GM18909 (cell line): ENCODE data around the gene RALGAPA2.

Experiments used
- ATAC-seq: cut with Tn5 transposase; IDR thresholded peaks from one replicate; pipeline ENCODE4 v1.9.1; 2021; ENCODE audit warnings: mild to moderate bottlenecking; ENCODE audit not compliant: unreplicated experiment, poor library complexity

RALGAPA2 gene

GRCh38 chr20:20483328-20483727 is 229.1 kb downstream of the RALGAPA2 start:
- ATAC-seq: no peak

GRCh38 chr20:20482453-20482852 is 230.0 kb downstream of the RALGAPA2 start:
- no peak for ATAC-seq

GRCh38 chr20:20480689-20481088 is 231.8 kb downstream of the RALGAPA2 start:
- no peak for ATAC-seq

GRCh38 chr20:20480126-20480525 is 232.3 kb downstream of the RALGAPA2 start:
- ATAC-seq: no peak

GRCh38 chr20:20477444-20478041 is 234.9 kb downstream of the RALGAPA2 start:
- ATAC-seq: no peak

GRCh38 chr20:20476504-20476903 is 235.9 kb downstream of the RALGAPA2 start:
- no peak for ATAC-seq

- ATAC-seq: no peak
Observed at GRCh38 chr20:20473657-20474056, 238.8 kb downstream of the RALGAPA2 start.

- ATAC-seq: no peak
Observed at GRCh38 chr20:20472684-20473274, 239.7 kb downstream of the RALGAPA2 start.

- peak; percentile 88 for ATAC-seq
Observed at GRCh38 chr20:20466341-20466879, 246.0 kb downstream of the RALGAPA2 start.

GRCh38 chr20:20465252-20465651 is 247.2 kb downstream of the RALGAPA2 start:
- ATAC-seq: no peak

GRCh38 chr20:20463933-20464374 is 248.5 kb downstream of the RALGAPA2 start:
- ATAC-seq: peak; percentile 32

GRCh38 chr20:20462185-20462584 is 250.3 kb downstream of the RALGAPA2 start:
- no peak for ATAC-seq

GRCh38 chr20:20461551-20461950 is 250.9 kb downstream of the RALGAPA2 start:
- ATAC-seq: no peak

- no peak for ATAC-seq
Observed at GRCh38 chr20:20459726-20460125, 252.7 kb downstream of the RALGAPA2 start.

GRCh38 chr20:20457392-20458126 is 254.9 kb downstream of the RALGAPA2 start:
- ATAC-seq: no peak

- ATAC-seq: no peak
Observed at GRCh38 chr20:20456741-20457140, 255.7 kb downstream of the RALGAPA2 start.

- no peak for ATAC-seq
Observed at GRCh38 chr20:20455926-20456325, 256.5 kb downstream of the RALGAPA2 start.

- ATAC-seq: no peak
Observed at GRCh38 chr20:20454850-20455627, 257.4 kb downstream of the RALGAPA2 start.

- no peak for ATAC-seq
Observed at GRCh38 chr20:20454367-20454766, 258.1 kb downstream of the RALGAPA2 start.

- ATAC-seq: peak; percentile 95
Observed at GRCh38 chr20:20452254-20452676, 260.2 kb downstream of the RALGAPA2 start.
